NCI-H526 (cell line): ENCODE measurements around the gene CEP350.
"Not testable (repeated sequence)": the region's sequence is repeated elsewhere in the genome, so short reads cannot be mapped to it uniquely, and the experiment has no call there.

Experiments
- DNase-seq, 2 experiments: peaks; one replicate each; lab custom pipeline; 2025; lab: John Stamatoyannopoulos, UW

Gene CEP350

DNA sequence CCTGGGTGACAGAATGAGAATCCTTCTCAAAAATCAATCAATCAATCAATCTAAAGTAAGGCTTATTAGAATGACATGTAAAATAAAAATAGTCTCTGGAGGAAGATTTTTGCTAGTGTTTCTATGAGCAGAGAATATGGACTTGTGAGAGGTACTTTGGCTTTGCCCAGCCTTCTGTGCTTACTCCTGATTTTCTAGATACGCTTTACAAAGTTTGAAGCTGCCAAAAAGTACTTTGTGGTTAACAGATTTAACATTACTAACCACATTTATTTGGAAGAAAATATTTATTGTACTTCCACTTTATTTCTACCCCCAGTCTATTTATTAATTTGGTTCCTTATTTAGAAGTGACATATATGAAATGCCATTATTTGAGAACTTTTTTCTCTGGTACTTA lies 41.0 kb downstream of the CEP350 start:
- no peak for DNase-seq

DNA sequence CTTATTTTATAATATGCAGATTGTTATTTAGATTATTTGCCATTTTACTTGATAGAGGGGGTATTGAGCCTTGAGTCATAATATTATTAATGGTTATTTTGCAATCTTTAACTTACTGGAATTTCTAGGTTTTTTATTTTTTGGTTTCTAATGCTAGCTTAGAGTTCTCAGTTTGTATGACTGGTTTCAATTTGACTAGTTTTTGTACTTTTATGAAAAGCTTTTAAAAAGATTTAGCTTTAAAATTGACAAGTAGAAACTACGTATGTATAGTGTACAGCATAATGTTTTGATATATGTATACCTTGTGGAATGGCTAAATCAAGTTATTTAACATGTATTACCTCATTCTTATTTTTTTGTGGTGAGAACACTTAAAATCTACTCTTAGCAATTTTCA lies 41.5 kb downstream of the CEP350 start:
- no peak for DNase-seq

DNA sequence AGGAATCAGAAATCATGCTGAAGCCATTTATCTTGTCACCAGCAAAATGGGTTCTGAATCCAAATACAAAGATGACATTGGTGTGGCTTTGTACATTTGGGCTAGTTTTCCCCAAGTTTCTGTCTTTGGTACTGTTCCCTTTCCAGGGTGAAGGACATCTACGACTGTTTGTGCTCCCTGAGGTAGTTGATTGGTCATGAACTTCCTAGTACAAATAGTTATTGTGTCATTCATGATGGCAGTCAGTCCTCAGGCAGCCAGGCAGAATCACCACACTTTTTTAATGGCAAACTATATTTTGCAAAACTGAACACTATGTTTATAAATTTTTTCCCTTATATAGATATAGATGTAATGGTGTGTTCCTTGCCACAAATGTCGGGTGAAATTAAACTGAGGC lies 46.0 kb downstream of the CEP350 start:
- DNase-seq = no peak

DNA sequence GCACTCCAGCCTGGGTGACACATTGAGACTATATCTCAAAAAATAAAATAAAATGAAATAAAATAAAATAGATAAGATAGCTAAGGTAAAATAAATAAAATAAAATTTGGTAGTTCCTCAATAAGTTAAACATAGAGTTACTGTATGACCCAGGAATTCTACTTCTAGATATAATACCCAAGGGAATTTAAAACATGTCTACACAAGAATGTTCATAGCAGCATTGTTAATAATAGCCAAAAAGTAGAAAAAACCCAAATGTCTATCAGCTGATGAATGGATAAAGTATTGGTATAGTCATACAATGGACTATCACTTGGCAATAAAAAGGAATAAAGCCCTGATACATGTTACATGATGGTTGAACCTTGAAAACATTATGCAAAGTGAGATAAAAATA lies 47.8 kb downstream of the CEP350 start:
- no peak for DNase-seq

DNA sequence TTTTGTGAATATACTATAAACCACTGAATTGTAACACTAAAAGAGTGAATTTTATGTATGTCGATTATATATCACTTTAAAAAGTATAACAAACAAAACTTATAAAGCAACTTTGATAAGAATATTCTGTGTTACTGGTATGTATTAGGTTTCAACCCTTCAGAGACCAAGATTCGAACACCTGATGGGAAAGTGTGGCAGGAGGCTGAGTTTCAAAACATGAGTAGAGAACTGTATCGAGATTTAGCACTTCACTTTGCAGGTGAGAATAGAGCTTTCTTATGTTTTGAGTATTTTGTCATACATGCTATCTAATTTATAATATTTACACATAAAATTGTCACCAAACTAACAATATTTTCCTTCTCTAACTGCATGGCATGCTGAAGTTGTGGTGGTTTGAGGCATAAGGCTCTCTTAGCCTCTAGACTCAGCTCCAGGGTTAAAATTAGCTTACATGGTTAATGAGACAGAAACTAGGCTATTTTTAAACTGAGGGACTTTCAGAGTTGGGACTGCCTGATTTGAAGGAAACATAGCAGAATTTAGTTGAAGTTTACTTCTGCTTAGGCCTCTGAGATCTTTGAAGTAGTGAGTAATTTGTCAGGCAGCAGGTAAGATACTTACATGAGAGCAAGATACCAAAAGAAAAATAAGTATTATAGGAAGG lies 48.6 kb downstream of the CEP350 start:
- no peak for DNase-seq

DNA sequence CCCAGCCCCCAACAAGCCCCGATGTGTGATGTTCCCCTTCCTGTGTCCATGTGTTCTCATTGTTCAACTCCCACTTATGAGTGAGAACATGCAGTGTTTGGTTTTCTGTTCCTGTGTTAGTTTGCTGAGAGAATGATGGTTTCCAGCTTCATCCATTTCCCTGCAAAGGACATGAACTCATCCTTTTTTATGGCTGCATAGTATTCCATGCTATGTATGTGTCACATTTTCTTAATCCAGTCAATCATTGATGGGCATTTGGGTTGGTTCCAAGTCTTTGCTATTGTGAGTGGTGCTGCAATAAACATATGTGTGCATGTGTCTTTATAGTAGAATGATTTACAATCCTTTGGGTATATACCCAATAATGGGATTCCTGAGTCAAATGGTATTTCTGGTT lies 52.2 kb downstream of the CEP350 start:
- not testable (repeated sequence) for DNase-seq

DNA sequence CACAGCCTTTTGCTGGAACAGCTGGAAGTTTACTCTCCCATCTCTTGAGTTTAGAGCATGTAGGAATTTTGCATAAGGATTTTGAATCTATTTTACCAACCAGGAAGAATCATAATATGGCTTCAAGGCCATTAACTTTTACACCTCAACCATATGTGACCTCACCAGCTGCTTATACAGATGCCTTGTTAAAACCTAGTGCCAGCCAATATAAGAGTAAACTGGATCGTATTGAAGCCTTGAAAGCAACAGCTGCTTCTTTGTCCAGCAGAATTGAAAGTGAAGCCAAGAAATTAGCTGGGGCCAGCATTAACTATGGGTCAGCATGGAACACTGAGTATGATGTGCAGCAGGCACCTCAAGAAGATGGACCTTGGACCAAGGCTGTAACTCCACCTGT lies 65.4 kb downstream of the CEP350 start:
- DNase-seq = no peak

DNA sequence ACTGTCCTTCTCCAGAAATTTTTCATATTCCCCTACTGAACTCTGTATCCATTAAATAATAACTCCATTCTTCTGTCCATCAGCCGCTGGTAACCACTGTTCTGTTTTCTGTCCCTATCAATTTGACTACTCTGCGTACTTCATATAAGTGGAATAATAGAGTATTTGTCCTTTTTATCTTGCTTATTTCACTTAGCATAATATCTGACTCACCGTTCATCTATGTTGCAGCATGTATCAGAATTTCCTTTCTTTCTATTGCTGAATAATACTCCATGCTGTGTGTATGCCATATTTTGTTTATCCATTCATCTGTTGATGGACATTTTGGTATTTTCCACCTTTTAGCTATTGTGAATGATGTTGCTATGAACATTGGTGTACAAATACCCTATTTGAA lies 71.9 kb downstream of the CEP350 start:
- no peak for DNase-seq

DNA sequence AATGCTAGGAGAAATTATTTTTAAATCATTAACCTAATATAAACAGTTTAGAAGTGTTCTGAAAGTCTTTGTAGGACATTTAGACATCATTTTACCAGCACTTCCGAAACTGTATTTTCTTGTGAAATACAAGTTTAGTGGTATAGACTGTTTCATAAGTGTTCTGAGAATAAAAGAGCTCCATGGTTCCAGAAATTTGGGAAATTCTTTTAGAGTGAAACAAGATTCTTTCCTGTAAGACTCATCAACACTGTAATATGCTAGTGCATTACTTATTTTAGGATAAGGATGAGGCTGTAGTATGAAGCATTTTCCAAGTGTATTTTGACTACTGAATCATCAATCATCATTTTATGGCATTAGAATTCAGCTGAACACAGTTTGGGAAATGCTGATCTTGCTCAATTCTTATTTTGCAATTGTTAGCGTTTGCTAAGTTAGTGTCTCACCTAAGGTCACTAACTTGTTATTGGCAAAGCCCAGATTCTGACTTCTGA lies 73.4 kb downstream of the CEP350 start:
- DNase-seq = no peak

DNA sequence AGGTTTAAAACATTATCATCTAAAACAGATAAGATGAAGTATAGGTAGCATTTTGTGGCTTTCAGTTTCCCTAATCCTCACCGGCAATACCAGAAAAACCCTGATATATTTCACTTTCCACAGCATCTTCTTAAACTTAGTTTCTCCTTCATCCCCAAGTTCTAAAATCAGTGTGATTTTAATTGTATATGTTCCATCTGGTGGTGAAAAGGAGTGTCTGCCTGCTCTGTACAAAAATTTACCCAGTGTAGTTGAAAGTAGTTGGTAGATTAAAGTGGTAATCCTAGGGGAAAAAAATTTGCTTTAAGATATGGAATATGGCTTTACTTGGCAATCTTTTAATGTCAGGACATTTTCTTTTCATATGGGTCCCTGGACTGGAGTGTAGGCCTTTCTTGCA lies 74.3 kb downstream of the CEP350 start:
- no peak for DNase-seq

DNA sequence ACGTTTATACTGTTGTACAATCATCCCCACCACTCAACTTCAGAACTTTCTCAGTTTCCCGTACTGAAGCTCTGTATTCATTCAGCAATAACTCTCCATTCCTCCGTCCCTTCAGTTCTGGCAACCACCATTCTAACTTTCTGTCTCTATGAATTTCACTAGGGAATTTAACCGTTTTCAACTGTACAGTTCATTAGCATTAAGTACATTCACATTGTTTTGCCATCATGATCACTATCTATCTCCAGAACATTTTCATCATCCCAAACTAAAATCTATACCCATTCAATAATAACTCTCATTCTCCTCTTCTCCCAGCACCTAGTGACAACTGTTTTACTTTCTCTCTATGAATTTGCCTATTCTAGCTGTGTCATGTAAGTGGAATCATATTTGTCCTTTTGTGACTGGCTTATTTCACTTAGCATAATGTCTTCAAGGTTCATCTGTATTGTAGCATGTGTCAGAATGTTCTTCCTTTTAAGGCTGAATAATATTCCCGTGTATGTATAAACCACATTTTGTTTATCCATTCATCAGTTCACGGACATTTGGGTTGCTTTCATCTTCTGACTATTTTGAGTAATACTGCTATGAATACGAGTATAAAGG lies 75.0 kb downstream of the CEP350 start:
- DNase-seq = no peak

DNA sequence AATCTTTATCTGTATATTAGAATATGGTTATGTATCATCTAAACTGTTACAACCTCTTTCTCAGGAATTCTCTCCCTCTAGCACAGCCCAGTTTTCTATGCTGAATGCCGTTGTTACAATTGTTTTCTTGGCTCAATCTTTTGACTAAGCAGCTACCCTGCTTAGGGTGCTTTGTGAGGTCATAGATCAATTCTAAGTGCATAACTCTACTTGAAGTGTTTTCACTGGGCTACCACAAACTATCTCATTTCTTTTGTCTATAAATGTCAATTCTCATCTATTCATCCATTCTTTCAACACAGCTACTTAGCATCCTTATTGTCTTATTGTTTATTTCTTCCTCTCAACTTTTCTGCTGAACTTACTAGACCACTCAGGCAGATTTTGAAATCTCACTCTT lies 77.1 kb downstream of the CEP350 start:
- no peak for DNase-seq

DNA sequence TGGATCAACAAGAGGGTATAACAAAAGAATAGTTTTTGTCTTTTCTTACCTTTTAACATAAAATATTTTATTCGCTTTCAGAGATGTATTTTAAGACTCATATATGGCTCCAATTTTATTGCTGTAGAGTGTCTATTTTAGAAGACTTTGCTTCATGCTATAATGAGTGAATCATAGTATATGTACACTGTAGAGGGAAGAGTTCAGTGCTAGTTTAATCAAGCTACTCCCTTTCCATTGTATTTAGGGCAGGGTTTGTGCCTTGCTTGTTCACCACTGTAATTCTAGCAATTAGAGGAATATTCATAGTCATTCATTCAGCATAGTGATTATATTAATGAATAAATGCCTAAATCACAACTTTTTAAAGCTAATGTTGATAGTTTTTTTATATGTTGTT lies 78.8 kb downstream of the CEP350 start:
- DNase-seq = no peak

DNA sequence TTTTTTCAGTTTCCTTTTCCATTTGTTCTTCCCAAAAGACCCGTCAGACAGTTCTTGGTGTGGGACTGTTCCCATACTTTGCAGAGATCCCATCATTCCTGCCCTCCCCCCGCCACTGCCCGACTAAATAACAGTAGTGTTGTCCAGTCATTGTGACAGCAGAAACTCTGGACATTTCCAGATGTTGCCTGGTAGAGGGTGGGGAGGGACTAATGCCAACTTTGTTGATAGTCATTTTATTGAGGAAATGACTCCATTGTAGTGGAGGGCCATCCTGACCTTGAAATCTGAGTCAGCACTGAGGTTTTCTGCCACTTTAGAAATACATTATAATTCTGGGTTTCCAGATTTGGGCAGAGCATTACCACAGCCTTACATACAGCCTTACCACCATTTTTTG lies 85.4 kb downstream of the CEP350 start:
- DNase-seq = no peak

DNA sequence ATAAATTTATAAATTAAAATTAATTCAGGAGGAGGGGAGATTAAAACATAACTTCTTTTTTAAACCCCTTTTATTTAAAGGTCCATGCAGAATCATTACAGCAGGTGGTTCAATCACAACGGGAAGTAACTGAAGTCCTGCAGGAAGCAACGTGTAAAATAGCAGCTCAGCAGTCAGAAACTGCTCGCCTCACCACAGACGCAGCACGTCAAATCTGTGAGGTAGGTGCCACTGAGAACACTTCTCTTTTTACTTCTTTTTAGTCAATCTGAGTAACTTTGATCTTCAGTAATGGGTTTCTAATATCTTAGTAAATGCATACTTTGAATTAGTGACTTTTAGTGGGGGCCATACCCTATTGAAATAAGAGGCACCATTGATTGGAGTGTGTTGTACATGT lies 87.0 kb downstream of the CEP350 start:
- DNase-seq = no peak

DNA sequence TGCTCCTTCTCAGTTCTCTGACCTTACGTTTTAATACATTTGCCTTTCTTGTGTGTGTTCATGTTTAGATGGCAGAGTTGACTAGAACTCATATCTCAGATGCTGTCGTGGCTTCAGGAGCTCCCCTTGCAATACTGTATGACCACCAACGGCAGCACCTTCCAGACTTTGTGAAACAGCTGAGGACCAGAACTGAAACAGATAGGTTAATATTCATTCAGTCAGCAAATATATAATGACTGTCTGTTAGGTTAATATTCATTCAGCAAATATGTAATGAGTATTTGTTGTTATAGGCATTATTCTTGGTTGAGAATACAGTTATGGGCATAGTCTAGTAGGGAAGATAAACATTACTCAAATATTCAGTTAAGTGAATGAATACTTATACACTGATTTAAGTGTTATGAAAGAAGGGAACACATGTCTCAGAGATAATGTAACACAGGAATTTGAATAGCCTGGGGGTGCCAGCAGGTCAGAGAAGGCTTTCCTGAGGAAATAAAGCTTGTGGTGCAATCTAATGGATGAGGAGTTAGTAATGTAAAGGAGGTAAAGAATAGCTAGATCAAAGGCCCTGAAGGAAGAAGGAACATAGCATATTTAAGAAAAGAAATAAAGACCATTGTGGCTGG lies 88.5 kb downstream of the CEP350 start:
- DNase-seq = no peak

DNA sequence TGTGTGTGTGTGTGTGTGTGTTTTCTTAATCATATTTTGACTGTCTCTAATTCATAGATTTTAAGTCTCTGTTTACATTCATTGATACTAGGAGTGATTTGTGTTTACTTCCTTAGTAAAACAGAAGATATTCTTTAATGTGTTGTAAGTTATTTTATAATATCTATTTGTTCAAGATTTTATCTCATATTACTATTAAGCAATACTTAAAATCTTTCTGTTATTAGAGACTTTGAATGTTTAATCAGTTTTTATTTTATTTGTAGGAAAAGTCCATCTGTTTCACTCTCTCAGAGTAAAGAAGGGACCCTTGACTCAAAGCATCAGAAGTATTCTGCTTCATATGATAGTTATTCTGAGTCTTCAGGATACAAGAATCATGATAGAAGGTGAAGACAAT lies 89.2 kb downstream of the CEP350 start:
- DNase-seq = no peak

DNA sequence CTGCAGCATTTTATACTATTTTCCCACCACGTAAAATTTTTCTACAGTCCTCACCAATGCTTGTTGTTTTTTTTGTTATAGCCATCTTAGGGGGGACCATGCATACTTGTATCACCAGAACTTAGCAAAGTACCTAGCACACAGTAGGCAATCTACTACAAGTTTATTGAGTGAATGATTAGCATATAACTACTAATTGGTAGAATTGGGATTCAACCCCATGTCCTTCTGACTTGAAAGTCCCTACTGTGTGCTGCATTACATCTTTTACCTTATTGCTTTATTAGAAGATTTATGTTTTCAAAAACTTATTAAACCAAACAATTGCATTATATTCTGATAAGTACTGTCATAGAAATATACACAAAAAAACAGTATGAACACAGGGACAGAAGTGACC lies 92.1 kb downstream of the CEP350 start:
- DNase-seq = no peak

DNA sequence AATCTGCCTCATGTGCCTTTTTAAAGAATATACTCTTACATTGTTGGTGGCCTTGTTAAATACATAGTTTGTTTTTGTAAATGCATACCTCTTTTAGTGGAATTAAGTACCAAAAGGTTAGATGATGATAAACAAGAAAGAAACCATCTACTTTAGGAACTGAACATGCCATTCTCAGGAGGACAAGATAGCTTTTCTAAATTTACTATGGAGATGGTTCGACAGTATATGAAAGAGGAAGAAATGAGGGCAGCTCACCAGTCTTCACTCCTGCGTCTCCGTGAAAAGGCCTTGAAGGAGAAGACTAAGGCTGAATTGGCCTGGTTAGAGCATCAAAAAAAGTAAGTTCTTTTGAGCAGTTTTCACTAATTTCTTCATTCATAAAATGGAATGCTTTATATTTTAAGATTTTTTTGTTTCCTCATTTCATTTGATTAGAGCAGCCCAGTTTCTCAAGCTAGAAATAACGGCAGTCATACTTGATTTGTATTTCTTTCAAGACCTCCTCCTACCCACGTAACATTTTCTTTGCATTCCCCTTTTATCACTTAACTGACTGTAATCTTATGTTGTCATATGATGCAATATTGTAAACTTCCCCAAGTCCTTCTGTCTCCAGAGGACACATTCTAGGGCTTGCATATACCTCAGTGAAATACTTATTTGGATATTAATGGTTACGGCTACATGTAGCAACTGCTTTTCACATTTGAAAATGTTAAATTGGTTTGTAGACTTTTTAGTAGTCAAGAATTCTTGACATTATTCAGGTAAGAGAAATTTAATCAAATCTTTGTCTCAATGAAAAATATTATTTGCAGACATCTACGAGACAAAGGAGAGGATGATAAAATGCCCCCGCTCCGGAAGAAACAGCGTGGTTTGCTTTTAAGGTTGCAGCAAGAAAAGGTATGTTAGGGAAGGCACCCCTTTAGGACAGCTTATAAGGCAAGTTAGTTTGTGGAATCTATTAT lies 99.3 kb downstream of the CEP350 start:
- DNase-seq = no peak

DNA sequence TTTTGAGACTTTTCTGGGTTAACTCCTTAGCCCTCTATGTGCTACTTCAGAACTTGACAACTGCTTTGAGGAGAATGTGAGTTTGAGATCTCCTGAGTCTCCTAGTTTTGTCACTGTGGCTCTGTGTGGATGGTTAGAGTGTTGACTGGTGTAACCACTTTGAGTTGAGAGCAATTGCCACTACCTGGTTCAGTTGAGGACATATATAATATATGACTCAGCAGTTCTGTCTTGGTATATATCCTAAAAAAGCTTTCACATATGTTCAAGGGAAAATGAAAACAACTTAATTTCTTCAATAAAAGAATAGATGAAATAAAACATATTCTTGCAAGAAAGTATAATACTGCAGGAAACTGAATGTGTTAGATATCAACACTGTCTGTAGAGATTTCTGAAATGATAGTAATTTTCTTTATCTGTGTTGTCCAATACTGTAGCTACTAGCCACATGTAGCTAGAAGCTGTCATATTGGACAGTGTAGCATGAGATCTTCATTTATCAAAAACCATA lies 103.3 kb downstream of the CEP350 start:
- no peak for DNase-seq

DNA sequence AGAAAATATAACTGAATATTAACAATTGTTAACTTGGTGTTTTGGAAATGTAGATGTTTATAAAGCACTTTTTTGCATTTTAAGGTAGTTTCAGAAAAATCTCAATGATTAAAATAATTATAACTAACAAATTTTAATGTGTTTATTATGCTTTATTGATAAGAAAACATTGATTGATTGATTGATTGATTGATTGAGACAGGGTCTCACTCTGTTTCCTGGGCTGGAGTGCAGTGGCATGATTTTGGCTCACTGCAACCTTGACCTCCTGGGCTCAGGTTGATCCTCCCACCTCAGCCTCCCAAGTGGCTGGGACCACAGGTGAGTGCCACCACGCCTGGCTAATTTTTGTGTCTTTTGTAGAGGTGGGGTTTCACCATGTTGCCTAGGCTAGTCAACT lies 106.4 kb downstream of the CEP350 start:
- no peak for DNase-seq

DNA sequence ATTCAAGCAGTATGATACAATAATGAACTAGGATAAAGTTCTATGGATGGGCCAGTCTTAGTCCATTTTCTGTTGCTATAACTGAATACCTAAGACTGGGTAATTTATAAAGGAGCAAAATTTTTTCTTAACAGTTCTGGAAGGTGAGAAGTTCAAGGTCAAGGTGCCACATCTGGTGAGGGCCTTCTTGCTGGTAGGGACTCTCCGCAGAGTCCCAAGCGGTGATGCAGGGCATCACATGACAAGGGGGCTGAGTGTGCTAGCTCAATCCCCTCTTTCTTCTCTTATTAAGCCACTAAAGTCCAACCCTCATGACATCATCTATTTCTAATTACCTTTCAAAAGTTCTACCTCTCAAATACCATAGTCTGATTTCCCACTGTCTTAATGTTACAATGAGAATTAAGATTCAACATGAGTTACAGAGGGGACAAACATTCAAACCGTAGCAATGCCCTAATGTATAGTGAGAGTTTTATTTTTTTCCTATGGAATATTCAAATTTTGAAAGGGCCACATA lies 107.9 kb downstream of the CEP350 start:
- DNase-seq = no peak
